Left forelimb (tissue), 1 donor: ENCODE data around the gene APOBEC3B.
A peak's percentile ranks its signal among the peaks of the same experiment; 100 is the strongest.
"Not testable (repeated sequence)": the region's sequence is repeated elsewhere in the genome, so short reads cannot be mapped to it uniquely, and the experiment has no call there.

Source experiments
- DNase-seq: peaks from one replicate; pipeline ENCODE4 v3.0.0-alpha.2; 2018; ENCODE audit warnings: low spot score

The APOBEC3B gene

GRCh38 chr22:38997518-38997917 is 15.4 kb downstream of the APOBEC3B start:
- DNase-seq = no peak

GRCh38 chr22:39003165-39003638 is 21.1 kb downstream of the APOBEC3B start:
- no peak for DNase-seq

DNA sequence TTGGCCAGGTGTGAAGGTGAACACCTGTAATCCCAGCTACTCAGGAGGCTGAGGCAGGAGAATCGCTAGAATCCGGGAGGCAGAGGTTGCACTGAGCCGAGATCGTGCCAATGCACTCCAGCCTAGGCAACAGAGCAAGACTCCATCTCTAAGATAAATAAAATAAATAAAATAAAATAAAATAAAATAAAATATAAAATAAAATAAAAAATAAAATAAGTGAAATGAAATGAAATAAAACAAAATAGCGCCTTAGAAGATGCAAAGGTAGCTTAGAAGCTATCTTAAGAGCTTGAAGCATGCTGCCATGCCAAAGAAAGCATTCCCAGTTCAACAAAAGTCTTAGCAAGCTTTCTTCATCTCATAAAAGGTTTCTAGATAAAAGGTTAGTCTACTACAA is 25.0 kb downstream of the APOBEC3B start:
- no peak for DNase-seq

GRCh38 chr22:39008271-39008850 is 26.2 kb downstream of the APOBEC3B start:
- DNase-seq = not testable (repeated sequence)

DNA sequence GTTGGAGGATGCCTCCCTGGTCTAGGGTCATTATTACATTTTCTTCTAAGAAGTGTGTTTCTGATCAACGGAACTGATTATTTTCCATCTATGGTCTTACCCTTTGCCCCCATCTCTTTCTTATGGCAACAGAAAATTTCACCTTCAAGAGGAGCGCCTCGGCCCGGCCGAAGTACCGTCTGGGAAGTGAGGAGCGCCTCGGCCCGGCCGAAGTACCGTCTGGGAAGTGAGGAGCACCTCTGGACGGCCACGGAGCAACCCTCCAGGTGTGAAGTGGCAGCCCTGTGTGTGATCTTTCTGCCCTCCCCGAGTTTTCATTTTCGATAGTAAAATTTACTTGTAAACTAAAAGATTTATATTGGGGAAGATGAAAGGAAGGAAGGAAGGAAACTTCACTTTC is 28.8 kb downstream of the APOBEC3B start:
- no peak for DNase-seq

DNA sequence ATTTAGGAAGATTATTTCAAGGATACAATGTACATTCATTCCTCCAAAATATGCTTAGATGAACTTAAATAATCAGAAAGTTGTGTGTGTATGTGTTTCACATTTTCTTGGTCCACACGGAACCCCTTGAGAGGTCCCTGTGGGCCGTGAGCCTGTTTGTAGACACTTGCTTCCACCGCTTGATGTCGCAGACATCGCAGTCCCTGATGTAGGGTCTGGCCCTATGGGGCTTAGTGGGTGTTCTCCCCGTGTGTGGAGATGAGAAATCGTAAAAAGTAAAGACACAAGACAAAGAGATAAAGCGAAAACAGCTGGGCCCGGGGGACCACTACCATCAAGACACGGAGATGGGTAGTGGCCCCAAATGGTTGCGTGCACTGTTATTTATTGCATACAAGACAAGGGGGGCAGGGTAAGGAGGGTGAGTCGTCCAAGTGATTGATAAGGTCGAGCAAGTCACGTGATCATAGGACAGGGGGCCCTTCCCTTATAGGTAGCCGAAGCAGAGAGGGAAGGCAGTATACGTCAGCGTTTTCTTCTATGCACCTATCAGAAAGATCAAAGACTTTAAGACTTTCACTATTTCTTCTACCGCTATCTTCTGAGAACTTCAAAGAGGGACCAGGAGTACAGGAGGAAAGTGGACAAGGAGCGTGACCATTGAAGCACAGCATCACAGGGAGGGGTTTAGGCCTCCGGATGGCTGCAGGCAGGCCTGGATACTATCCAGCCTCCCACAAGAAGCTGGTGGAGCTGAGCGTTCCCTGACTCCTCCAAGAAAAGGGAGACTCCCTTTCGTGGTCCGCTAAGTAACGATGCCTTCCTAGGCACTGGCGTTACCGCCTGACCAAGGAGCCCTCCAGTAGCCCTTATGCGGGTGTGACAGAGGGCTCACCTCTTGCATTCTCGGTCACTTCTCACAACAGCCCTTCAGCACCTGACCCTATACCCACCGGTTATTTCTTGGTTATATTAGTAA is 30.7 kb downstream of the APOBEC3B start:
- no peak for DNase-seq

DNA sequence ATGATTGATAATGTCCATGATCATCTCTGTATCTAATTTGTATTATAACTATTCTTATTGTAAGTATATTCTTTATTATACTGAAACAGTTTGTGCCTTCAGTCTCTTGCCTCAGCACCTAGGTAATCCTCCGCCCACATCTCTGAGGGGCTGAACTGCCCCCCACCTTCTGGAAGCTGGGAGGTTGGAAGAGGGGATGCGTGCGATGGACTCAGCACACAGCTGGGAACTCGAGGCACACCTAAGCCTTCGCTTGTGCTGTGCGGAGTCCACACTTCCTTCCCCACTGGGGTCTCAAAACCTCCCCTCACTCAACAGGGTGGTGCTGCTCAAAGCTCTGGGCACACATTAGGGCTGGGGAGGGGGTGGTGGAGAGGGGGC is 31.4 kb downstream of the APOBEC3B start:
- DNase-seq = not testable (repeated sequence)

- peak; percentile 74 for DNase-seq
Measured at GRCh38 chr22:39013942-39014722, 32.0 kb downstream of the APOBEC3B start, which contains the start of gene APOBEC3C. Gene APOBEC3C (plus strand): TSS chr22:39014257. CDS start chr22:39014363, 106 bp downstream.

- DNase-seq = not testable (repeated sequence)
Measured at GRCh38 chr22:39014723-39015121, 32.6 kb downstream of the APOBEC3B start.

DNA sequence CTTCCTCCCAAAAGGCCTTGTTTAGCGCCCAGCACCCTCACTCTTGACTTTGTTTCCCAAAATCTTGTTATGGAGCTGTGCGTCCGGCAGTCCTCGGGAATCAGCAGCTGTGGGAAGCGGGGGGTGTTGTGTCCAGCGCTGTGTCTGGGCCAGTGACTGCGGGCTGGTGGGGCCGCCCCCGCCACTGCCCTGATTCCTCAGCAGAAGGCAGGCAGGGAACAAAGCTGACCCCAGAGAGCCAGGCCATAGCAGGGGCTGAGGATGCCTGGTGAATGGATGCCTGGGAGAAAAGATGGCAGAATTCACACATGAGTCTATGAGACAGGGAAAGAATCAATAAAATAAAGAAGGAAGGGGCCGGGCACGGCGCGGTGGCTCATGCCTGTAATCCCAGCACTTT is 34.4 kb downstream of the APOBEC3B start:
- no peak for DNase-seq

- DNase-seq = no peak
Measured at GRCh38 chr22:39017596-39018365, 35.6 kb downstream of the APOBEC3B start.

GRCh38 chr22:39020021-39020651 is 38.0 kb downstream of the APOBEC3B start:
- DNase-seq = not testable (repeated sequence)

DNA sequence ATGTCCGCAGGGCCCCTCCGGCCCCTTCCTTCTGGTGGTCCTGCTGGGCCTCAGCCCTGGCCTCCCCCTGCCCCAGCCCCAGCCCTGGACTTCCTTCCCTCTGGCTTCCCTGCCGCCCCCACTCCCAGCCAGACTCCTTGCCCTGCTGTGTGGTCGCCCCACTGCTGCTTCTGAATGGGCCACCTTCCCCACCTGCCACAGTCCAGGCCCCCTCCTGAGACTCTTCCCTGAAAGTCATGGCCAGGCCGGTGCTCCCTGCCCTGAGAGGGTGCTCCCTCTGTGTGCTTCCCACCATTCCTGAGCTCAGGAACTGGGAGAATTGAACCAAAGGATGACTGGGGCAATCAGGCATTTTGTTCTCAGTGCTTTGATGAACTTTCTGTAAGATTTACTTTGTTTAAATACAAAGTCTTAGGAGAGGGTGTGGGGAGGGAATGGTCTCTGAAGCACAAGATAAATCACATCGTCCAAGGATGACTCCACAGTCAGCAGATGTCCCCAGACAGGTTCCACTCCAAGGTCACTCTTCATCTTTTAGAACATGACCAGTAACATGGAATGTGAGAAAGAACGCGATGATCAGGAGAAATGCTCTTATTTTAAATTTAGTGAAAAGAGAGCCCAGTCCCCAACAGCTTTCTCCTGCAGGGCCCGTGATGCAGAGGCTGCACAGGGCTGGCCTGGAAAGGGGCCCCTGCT is 39.6 kb downstream of the APOBEC3B start:
- DNase-seq = no peak

- no peak for DNase-seq
Measured at GRCh38 chr22:39024519-39025308, 42.6 kb downstream of the APOBEC3B start.

GRCh38 chr22:39026509-39027150 is 44.5 kb downstream of the APOBEC3B start:
- no peak for DNase-seq

DNA sequence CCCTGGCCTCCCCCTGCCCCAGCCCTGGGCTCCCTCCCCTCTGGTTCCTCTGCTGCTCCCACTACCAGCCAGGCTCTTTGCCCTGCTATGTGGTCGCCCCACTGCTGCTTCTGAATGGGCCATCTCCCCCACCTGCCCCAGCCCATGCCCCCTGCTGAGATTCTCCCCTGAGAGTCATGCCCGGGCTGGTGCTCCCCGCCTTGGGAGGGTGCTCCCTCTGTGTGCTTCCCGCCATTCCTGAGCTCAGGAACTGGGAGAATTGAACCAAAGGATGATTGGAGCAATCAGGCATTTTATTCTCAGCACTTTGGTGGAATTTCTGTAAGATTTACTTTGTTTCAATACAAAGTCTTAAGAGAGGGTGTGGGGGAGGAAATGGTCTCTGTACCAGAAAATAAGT is 45.6 kb downstream of the APOBEC3B start:
- no peak for DNase-seq

DNA sequence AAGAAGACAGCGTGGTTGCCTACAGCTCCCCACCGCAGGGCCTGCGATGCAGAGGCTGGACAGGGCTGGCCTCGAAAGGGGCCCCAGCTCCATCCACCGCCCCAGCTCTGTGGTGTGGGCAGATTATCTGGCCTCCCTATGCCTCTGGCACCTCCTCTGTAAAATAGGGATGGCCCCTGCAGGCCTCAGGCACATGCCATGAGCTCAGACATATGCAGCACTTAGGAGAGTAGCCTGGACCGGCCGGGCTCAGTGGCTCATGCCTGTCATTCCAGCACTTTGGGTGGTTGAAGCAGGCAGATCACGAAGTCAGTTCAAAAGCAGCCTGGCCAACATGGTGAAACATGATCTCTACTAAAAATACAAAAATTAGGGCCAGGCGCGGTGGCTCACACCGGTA is 46.1 kb downstream of the APOBEC3B start:
- DNase-seq = no peak

GRCh38 chr22:39029227-39029626 is 47.1 kb downstream of the APOBEC3B start:
- DNase-seq = no peak

DNA sequence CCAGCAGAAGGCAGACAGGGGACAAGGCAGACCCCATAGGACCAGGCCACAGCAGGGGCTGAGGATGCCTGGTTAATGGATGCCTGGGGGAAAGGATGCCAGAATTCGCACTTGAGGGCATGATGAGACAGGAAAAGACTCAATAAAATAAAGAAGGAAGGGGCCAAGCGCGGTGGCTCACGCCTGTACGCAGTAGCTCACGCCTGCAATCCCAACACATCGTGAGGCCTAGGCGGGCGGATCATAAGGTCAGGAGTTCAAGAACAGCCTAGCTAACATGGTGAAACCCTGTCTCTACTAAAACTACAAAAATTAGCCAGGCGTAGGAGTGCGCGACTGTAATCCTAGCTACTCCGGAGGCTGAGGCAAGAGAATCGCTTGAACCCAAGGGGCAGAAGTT is 48.6 kb downstream of the APOBEC3B start:
- no peak for DNase-seq
